ENCODE measurements around the gene CDKN2B-AS1.

Gene CDKN2B-AS1

DNA sequence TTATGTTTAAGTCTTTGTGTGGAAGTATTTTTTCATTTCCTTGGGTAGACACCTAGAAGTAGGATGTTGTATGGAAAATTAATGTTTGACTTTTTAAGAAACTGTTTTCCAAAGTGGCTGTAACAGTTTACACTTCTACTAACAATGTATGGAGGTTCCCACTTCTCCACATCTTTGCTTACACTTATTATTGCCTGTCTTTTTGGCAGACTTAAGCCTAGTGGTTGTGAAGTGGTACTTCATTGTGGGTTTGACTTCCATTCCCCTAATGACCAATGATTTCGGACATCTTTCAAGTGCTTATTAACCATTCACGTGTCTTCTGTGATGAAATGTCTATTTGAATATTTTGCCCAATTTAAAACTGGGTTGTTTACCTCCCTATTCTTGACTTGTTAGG is 106.0 kb downstream of the CDKN2B-AS1 start:
- no peaks in the 10 kb centered on the region for H3K36me3 ChIP-seq (replicated peaks in 1 of 2; ENCODE audit: control insufficient read depth in 2 of 2, insufficient read depth in 2 of 2, low read length in 2 of 2)

DNA sequence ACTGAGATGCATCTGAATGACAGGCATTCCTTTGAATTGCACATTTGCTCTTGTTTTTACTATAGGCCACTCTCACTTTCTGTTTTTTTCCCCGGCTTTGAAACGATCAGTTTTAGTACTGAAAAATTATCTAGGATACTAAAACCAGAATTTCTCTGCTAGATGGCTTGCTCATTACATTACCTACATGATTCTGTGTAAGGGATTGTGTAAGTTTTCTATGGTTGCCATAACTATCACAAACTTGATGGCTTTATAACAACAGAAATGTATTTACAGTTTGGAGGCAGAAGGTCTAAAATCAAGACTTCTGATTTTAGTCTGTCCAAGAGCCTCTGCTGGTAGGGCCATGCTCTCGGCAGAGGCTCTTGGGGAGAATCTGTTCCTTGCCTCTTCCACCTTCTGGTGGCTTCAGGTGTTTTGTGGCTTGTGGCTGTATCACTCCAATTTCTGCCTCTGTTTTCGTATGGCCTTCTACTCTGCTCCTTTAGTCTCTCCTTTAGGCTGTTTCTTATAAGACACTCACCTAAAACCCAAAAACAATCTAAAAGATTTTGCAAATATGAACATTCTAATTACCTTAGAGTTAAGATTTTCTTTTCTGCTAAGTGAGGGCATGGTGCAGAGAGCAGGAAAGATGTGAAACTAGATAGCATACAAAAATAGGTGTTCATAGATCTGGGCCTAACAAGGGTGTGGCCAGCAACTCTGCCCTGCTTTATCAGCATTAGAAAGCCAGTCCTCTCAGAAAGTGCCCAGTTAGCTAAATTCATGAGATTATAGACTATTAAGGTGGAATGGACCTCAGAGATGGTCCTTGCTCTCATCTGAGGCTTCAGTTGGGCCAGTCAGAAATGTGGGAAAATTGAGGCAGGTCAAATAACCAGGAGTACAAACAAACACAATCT is 107.8 kb downstream of the CDKN2B-AS1 start:
- WGBS, 2 donors (ENCODE audit: extremely low coverage in 2 of 2, insufficient read length in 2 of 2, insufficient replicate concordance in 1 of 2), result no CpG with 5 or more reads among the region's 4 CpGs
- no peak overlapping the region for H3K4me3 ChIP-seq (ENCODE audit: low read length in 2 of 2)
- no peaks in the 10 kb centered on the region for H3K79me1 ChIP-seq (ENCODE audit: low read depth, low read length)
- no peak overlapping the region for H3K27ac ChIP-seq (replicated peaks; ENCODE audit: low read length)
- H3K18ac ChIP-seq (ENCODE audit: low read length), result no peak overlapping the region
- H2BK120ac ChIP-seq (ENCODE audit: low read depth, low read length), result no peak overlapping the region
- no peak overlapping the region for H3K4ac ChIP-seq (ENCODE audit: low read length)
- H3K4me2 ChIP-seq (ENCODE audit: insufficient read depth, low read length, poor library complexity, severe bottlenecking), result no peak overlapping the region
- no peak overlapping the region for H2BK15ac ChIP-seq (ENCODE audit: low read length)
- H3K14ac ChIP-seq (ENCODE audit: low read length), result no peak overlapping the region
- no peak overlapping the region for H2AFZ ChIP-seq (ENCODE audit: low read length)
- H3K9me3 ChIP-seq (replicated peaks in 1 of 2; ENCODE audit: control insufficient read depth in 2 of 2, insufficient read depth in 1 of 2, low read depth in 1 of 2, low read length in 2 of 2), result no peaks in the 10 kb centered on the region
- no peaks in the 10 kb centered on the region for H3K27me3 ChIP-seq (ENCODE audit: control insufficient read depth in 3 of 3, insufficient read depth in 3 of 3, low read depth in 1 of 3, low read length in 3 of 3)
- no peak for DNase-seq (ENCODE audit: low spot score)
- no peak overlapping the region for H2BK12ac ChIP-seq (ENCODE audit: low read length)
- no peak overlapping the region for H3K9ac ChIP-seq (ENCODE audit: low read depth, low read length, poor library complexity)
- no peaks in the 10 kb centered on the region for H3K4me1 ChIP-seq (ENCODE audit: control insufficient read depth in 2 of 2, insufficient read depth in 1 of 2, low read depth in 1 of 2, low read length in 2 of 2)
- no peaks in the 10 kb centered on the region for H3K36me3 ChIP-seq (replicated peaks in 1 of 2; ENCODE audit: control insufficient read depth in 2 of 2, insufficient read depth in 2 of 2, low read length in 2 of 2)
- H2BK5ac ChIP-seq (ENCODE audit: low read length), result no peak overlapping the region
- no peak overlapping the region for H4K8ac ChIP-seq (ENCODE audit: low read depth, low read length)
- no peak overlapping the region for H2AK5ac ChIP-seq (ENCODE audit: low read depth, low read length)
- no peak overlapping the region for H3K23ac ChIP-seq (ENCODE audit: low read depth, low read length, poor library complexity)
- H4K91ac ChIP-seq (ENCODE audit: low read depth, low read length, poor library complexity), result no peak overlapping the region

More for the DNA sequence above, 106.0 kb downstream of the CDKN2B-AS1 start:
- Histone ChIP-seq H3K9me3 (replicated peaks in 1 of 2; ENCODE audit: control insufficient read depth in 2 of 2, insufficient read depth in 1 of 2, low read depth in 1 of 2, low read length in 2 of 2) (no peaks in the 10 kb centered on the region), H3K4me1 (ENCODE audit: control insufficient read depth in 2 of 2, insufficient read depth in 1 of 2, low read depth in 1 of 2, low read length in 2 of 2) (no peaks in the 10 kb centered on the region), H2BK120ac (ENCODE audit: low read depth, low read length) (no peak overlapping the region), H4K91ac (ENCODE audit: low read depth, low read length, poor library complexity) (no peak overlapping the region), H2BK15ac (ENCODE audit: low read length) (no peak overlapping the region), H3K27ac (replicated peaks; ENCODE audit: low read length) (no peak overlapping the region), H3K4me3 (ENCODE audit: low read length in 2 of 2) (no peak overlapping the region), H2BK12ac (ENCODE audit: low read length) (no peak overlapping the region), H3K23ac (ENCODE audit: low read depth, low read length, poor library complexity) (no peak overlapping the region), H4K8ac (ENCODE audit: low read depth, low read length) (no peak overlapping the region), H3K4me2 (ENCODE audit: insufficient read depth, low read length, poor library complexity, severe bottlenecking) (no peak overlapping the region), H3K4ac (ENCODE audit: low read length) (no peak overlapping the region), H3K9ac (ENCODE audit: low read depth, low read length, poor library complexity) (no peak overlapping the region), H2AFZ (ENCODE audit: low read length) (no peak overlapping the region), H3K27me3 (ENCODE audit: control insufficient read depth in 3 of 3, insufficient read depth in 3 of 3, low read depth in 1 of 3, low read length in 3 of 3) (no peaks in the 10 kb centered on the region), H3K14ac (ENCODE audit: low read length) (no peak overlapping the region), H2AK5ac (ENCODE audit: low read depth, low read length) (no peak overlapping the region), H2BK5ac (ENCODE audit: low read length) (no peak overlapping the region), H3K18ac (ENCODE audit: low read length) (no peak overlapping the region), H3K79me1 (ENCODE audit: low read depth, low read length) (no peaks in the 10 kb centered on the region)
- DNase-seq (ENCODE audit: low spot score), result no peak
- WGBS, 2 donors (ENCODE audit: extremely low coverage in 2 of 2, insufficient read length in 2 of 2, insufficient replicate concordance in 1 of 2), result no CpG with 5 or more reads among the region's 2 CpGs

DNA sequence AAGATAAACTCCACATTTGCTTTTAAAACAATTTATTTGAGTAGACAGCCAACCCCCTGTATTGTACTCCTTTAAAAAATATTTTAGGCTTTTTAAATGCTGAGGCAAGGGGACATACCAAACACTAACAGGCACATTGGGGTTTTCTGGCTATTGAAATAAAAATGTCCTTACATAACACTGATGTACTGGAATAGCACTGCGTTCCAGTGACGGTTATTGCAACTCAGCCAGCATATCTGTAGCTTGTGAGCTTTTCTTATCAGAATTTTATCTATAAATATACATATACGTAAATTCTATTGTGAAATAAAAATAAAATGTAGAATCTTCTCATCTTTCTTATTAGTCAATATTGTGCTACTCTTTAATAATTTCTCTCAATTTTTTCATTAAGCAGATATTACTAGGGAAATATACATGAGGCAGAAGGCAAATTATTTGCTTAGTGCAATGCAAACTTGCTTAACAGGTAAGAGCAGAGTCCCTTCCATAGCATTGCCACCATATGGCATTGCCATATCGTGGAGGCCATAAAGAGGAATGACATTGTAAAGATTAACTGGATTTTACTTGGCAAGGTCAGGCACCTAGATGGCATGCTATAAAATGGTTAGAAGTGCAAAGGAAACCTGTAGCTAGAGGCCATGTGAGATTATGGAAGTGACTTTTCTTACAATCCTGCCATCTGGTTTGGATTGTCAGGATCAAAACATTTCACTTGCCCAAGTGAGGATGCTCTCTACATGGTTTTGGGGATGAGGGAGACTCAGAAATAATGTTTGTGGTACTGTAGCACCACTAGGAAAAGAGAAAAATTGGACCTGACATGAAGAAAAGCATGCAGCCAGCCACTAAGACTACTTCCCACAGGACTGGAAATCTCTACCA is 109.3 kb downstream of the CDKN2B-AS1 start:
- H3K18ac ChIP-seq (ENCODE audit: low read length), result no peak overlapping the region
- H2AK5ac ChIP-seq (ENCODE audit: low read depth, low read length), result no peak overlapping the region
- no peak overlapping the region for H4K8ac ChIP-seq (ENCODE audit: low read depth, low read length)
- no peak overlapping the region for H3K4ac ChIP-seq (ENCODE audit: low read length)
- no CpG with 5 or more reads among the region's 4 CpGs for WGBS, 2 donors (ENCODE audit: extremely low coverage in 2 of 2, insufficient read length in 2 of 2, insufficient replicate concordance in 1 of 2)
- H3K36me3 ChIP-seq (replicated peaks in 1 of 2; ENCODE audit: control insufficient read depth in 2 of 2, insufficient read depth in 2 of 2, low read length in 2 of 2), result no peaks in the 10 kb centered on the region
- no peak overlapping the region for H3K4me3 ChIP-seq (ENCODE audit: low read length in 2 of 2)
- DNase-seq (ENCODE audit: low spot score), result no peak
- H3K9me3 ChIP-seq (replicated peaks in 1 of 2; ENCODE audit: control insufficient read depth in 2 of 2, insufficient read depth in 1 of 2, low read depth in 1 of 2, low read length in 2 of 2), result no peaks in the 10 kb centered on the region
- H2BK15ac ChIP-seq (ENCODE audit: low read length), result no peak overlapping the region
- no peak overlapping the region for H3K27ac ChIP-seq (replicated peaks; ENCODE audit: low read length)
- no peak overlapping the region for H2BK120ac ChIP-seq (ENCODE audit: low read depth, low read length)
- H3K23ac ChIP-seq (ENCODE audit: low read depth, low read length, poor library complexity), result no peak overlapping the region
- H2BK5ac ChIP-seq (ENCODE audit: low read length), result no peak overlapping the region
- H3K9ac ChIP-seq (ENCODE audit: low read depth, low read length, poor library complexity), result no peak overlapping the region
- H3K4me1 ChIP-seq (ENCODE audit: control insufficient read depth in 2 of 2, insufficient read depth in 1 of 2, low read depth in 1 of 2, low read length in 2 of 2), result no peaks in the 10 kb centered on the region
- no peak overlapping the region for H4K91ac ChIP-seq (ENCODE audit: low read depth, low read length, poor library complexity)
- no peak overlapping the region for H3K4me2 ChIP-seq (ENCODE audit: insufficient read depth, low read length, poor library complexity, severe bottlenecking)
- no peak overlapping the region for H2BK12ac ChIP-seq (ENCODE audit: low read length)
- H3K14ac ChIP-seq (ENCODE audit: low read length), result no peak overlapping the region
- no peaks in the 10 kb centered on the region for H3K27me3 ChIP-seq (ENCODE audit: control insufficient read depth in 3 of 3, insufficient read depth in 3 of 3, low read depth in 1 of 3, low read length in 3 of 3)
- no peak overlapping the region for H2AFZ ChIP-seq (ENCODE audit: low read length)
- H3K79me1 ChIP-seq (ENCODE audit: low read depth, low read length), result no peaks in the 10 kb centered on the region
